ENCODE data around the gene GAMT. TPM values are rescaled to one million over a fixed set of nuclear protein-coding genes. Genes with fewer than 3 reads are reported as not detected.

GAMT gene
- total and polyA plus RNA-seq, 2 of the 13 experiments (the other 11 are each of a cell fraction or from before 2014, with no cell fraction given), result 115 to 124 TPM

- BruUV-seq (replicated peaks), result no TSS peak
- intact Hi-C loops (cut with micrococcal nuclease; ENCODE audit: unreplicated experiment) (no loop called here), in situ Hi-C loops (cut with HindIII; ENCODE audit: extremely low pct_ligation_motif_present, low pct_unique_long_range_greater_than_20kb) (no loop called here)
- Histone ChIP-seq H3K4me2 (ENCODE audit: low read depth, low read length) (no peak overlapping the region), H3K79me2 (ENCODE audit: insufficient read depth, low read length) (peaks cover 31% of the 10 kb centered on the region), H3K9ac (ENCODE audit: insufficient read depth, low read depth, low read length) (peak overlapping the region; percentile 8; the same call in 1 of the 2 replicates), H3K36me3 (replicated peaks in 1 of 2; ENCODE audit: control insufficient read depth in 1 of 2, insufficient read depth in 2 of 2, low read length in 2 of 2) (peaks cover 13 to 31% of the 10 kb centered on the region in 2 experiments), H3K27ac (ENCODE audit: extremely low read length, insufficient read depth, low read length) (no peak overlapping the region), H2AFZ (ENCODE audit: low read length) (no peak overlapping the region), H4K20me1 (ENCODE audit: insufficient read depth, low read length) (peaks cover 36% of the 10 kb centered on the region), H3K4me1 (ENCODE audit: insufficient read depth, low read length) (peaks cover 42% of the 10 kb centered on the region), H3K9me3 (ENCODE audit: low read length) (no peaks in the 10 kb centered on the region), H3K4me3 (replicated peaks in 1 of 3; ENCODE audit: insufficient read depth in 1 of 3, low read depth in 2 of 3, low read length in 3 of 3) (no peak overlapping the region), H3K27me3 (ENCODE audit: control insufficient read depth in 1 of 2, insufficient read depth in 2 of 2, low read length in 2 of 2) (no peaks in the 10 kb centered on the region)
- WGBS (ENCODE audit: low lambda C conversion rate), result 96% methylated on average over 5 of the region's 9 CpGs
- ATAC-seq, result no peak
- TF ChIP-seq AGO2 (optimal IDR thresholded peaks at IDR 0.05; ENCODE audit: low read depth, low read length), result peak; percentile 77
- TF ChIP-seq, protein P1, sequence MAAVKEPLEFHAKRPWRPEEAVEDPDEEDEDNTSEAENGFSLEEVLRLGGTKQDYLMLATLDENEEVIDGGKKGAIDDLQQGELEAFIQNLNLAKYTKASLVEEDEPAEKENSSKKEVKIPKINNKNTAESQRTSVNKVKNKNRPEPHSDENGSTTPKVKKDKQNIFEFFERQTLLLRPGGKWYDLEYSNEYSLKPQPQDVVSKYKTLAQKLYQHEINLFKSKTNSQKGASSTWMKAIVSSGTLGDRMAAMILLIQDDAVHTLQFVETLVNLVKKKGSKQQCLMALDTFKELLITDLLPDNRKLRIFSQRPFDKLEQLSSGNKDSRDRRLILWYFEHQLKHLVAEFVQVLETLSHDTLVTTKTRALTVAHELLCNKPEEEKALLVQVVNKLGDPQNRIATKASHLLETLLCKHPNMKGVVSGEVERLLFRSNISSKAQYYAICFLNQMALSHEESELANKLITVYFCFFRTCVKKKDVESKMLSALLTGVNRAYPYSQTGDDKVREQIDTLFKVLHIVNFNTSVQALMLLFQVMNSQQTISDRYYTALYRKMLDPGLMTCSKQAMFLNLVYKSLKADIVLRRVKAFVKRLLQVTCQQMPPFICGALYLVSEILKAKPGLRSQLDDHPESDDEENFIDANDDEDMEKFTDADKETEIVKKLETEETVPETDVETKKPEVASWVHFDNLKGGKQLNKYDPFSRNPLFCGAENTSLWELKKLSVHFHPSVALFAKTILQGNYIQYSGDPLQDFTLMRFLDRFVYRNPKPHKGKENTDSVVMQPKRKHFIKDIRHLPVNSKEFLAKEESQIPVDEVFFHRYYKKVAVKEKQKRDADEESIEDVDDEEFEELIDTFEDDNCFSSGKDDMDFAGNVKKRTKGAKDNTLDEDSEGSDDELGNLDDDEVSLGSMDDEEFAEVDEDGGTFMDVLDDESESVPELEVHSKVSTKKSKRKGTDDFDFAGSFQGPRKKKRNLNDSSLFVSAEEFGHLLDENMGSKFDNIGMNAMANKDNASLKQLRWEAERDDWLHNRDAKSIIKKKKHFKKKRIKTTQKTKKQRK (IDR thresholded peaks at IDR 0.05; ENCODE audit: low read length), result no peak
- 0 out of 2 replicates have a peak, but pooled peaks have one; percentile 12 for TF ChIP-seq GABPA (IDR thresholded peaks at IDR 0.05; ENCODE audit: low read depth, low read length)
- TF ChIP-seq GABPA (CRISPR knock-in tag; IDR thresholded peaks at IDR 0.05; ENCODE audit: low read depth), result no peak
- no peak for TF ChIP-seq SCMH1 (CRISPR knock-in tag; IDR thresholded peaks at IDR 0.05; ENCODE audit: borderline replicate concordance)
- no peak for TF ChIP-seq CENPX (CRISPR knock-in tag; IDR thresholded peaks at IDR 0.05)
- no peak for TF ChIP-seq SP1 (IDR thresholded peaks at IDR 0.05)
- TF ChIP-seq SP1 (CRISPR knock-in tag; IDR thresholded peaks at IDR 0.05), result no peak
- TF ChIP-seq POLR2AphosphoS5 (IDR thresholded peaks at IDR 0.05; ENCODE audit: low read depth, low read length), result peak; percentile 12; the same call in 1 of the 2 replicates
- TF ChIP-seq, protein P2, sequence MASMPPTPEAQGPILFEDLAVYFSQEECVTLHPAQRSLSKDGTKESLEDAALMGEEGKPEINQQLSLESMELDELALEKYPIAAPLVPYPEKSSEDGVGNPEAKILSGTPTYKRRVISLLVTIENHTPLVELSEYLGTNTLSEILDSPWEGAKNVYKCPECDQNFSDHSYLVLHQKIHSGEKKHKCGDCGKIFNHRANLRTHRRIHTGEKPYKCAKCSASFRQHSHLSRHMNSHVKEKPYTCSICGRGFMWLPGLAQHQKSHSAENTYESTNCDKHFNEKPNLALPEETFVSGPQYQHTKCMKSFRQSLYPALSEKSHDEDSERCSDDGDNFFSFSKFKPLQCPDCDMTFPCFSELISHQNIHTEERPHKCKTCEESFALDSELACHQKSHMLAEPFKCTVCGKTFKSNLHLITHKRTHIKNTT (CRISPR knock-in tag; IDR thresholded peaks at IDR 0.05), result no peak
- TF ChIP-seq RBFOX2 (IDR thresholded peaks at IDR 0.05; ENCODE audit: low read depth, low read length), result peak; percentile 52
- no peak for TF ChIP-seq ARID4A (CRISPR knock-in tag; IDR thresholded peaks at IDR 0.05; ENCODE audit: borderline replicate concordance)
- no peak for FAIRE-seq
- ChIA-PET POLR2A (interaction anchor here (0.7 to 1.0 kb wide), 2 partner anchors 17 to 31 kb away, joined by 4 read pairs; no protein-coding TSS in a partner anchor), CTCF (ENCODE audit: low intra/inter-chr PET ratio, low total read pairs) (no interaction called here)
- no peak for DNase-seq (ENCODE audit: low spot score)
Observed at GRCh38 chr19:1441022-1441426, 39.7 kb upstream of the GAMT start.

Measured in HepG2 (cell line).